Cardiac muscle cell (in vitro differentiated cells and primary cell): ENCODE data around the gene UBL3. TPM values are rescaled to one million over a fixed set of nuclear protein-coding genes. Genes with fewer than 3 reads are reported as not detected.

Source experiments
- DNase-seq, 2 donors: peaks; one replicate each; pipeline versions ENCODE4 v3.0.0 to v3.0.0-alpha.2; 2010 to 2017; ENCODE audit warnings: low read depth in 1 of 2, low spot score in 1 of 2
- H3K27ac ChIP-seq: fragments of 200-600 bp; sonication (generic); 2 replicates; pipeline ENCODE4 v1.5.1; 2016
- H3K27me3 ChIP-seq: fragments of 200-600 bp; sonication (generic); 2 replicates; pipeline ENCODE4 v1.6.0; 2016; ENCODE audit warnings: control low read depth
- H3K36me3 ChIP-seq: fragments of 200-600 bp; sonication (generic); 2 replicates; pipeline ENCODE4 v1.5.1; 2016; ENCODE audit warnings: control low read depth
- H3K4me1 ChIP-seq: fragments of 200-600 bp; sonication (generic); 2 replicates; pipeline ENCODE4 v1.8.1; 2017; ENCODE audit warnings: low read depth, mild to moderate bottlenecking, mixed run types
- H3K4me3 ChIP-seq: fragments of 200-600 bp; sonication (generic); 2 replicates; pipeline ENCODE4 v1.5.1; 2016; ENCODE audit warnings: mild to moderate bottlenecking
- H3K9me3 ChIP-seq: fragments of 200-600 bp; sonication (generic); 2 replicates; pipeline ENCODE4 v1.5.1; 2017; ENCODE audit warnings: low read depth, mild to moderate bottlenecking, control low read depth
- polyA plus RNA-seq: library from polyadenylated mRNA; unstranded; fragments of >200 nt; fragmentation: Nextera tagmentation; extraction: Ambion mirVana; gene quantifications from 2 replicates; pipeline ENCODE4 v1.2.1, GENCODE V29; 2016
- total RNA-seq: library from RNA; depleted of rRNA; stranded (reverse); fragments of >200 nt; gene quantifications from 2 replicates; pipeline ENCODE4 v1.2.3, GENCODE V29; 2016
- TF ChIP-seq, protein P1 (sequence below): IDR thresholded peaks from 2 replicates; pipeline ENCODE4 v1.5.1; 2012; ENCODE audit warnings: low read depth, mild to moderate bottlenecking, low read length

The UBL3 gene
- total and polyA plus RNA-seq, 2 experiments from 2014 or later: 16.3 to 19.2 TPM

DNA sequence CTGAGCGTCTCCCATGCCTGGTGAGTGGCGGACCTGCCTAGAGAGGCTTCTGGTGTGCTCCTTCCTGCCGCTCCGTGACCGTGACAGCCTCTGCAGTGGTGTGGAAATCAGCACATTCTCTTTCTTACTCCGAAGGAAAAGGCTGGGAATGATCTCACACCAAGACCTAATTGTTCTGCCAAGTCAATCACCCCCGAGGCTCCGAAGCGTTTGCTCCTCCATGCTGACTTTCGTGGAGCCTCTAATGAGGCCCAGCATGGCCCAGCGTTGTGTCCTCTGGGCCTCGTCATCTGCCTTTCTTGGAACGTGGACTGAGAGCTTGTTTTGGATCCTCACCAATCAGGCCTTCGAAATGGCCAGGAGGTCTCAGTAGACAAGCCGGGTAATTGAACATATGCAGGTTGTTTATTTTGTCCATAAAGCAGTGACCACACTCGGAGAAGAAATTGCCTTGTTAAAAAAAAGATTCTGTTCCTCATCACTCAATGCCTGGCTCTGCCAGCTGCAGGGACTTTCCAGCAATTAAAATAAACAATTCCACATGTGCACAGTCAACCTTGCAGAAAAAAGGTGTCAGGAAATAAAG, 107.1 kb downstream of the UBL3 start:
- TF ChIP-seq, protein P1, sequence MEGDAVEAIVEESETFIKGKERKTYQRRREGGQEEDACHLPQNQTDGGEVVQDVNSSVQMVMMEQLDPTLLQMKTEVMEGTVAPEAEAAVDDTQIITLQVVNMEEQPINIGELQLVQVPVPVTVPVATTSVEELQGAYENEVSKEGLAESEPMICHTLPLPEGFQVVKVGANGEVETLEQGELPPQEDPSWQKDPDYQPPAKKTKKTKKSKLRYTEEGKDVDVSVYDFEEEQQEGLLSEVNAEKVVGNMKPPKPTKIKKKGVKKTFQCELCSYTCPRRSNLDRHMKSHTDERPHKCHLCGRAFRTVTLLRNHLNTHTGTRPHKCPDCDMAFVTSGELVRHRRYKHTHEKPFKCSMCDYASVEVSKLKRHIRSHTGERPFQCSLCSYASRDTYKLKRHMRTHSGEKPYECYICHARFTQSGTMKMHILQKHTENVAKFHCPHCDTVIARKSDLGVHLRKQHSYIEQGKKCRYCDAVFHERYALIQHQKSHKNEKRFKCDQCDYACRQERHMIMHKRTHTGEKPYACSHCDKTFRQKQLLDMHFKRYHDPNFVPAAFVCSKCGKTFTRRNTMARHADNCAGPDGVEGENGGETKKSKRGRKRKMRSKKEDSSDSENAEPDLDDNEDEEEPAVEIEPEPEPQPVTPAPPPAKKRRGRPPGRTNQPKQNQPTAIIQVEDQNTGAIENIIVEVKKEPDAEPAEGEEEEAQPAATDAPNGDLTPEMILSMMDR: no peak
- Histone ChIP-seq H3K4me3 (no peak overlapping the region), H3K9me3 (no peaks in the 10 kb centered on the region), H3K27me3 (no peaks in the 10 kb centered on the region), H3K36me3 (no peaks in the 10 kb centered on the region), H3K4me1 (peaks cover 2% of the 10 kb centered on the region), H3K27ac (no peak overlapping the region)
- peak in 1 of 2 donors; percentile 33 for DNase-seq

DNA sequence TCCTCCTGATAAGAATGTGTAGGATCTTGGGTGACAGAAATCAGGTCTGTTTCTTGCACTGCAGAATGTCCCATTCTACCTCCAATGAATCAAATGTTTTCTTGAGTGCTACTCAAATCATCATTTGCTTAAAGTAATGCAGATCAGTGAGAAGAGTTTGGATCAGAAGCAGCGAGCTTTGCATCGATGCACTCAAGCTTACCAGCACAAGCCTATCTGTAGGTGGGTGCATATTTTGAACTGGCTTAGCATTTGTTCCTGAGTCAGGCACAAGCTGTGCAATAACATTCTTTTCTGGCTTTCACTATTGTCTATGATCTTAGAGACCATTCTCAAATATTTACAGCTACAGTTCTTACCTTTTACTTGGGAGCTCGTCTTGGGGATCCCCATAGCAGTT, 109.5 kb downstream of the UBL3 start:
- Histone ChIP-seq H3K27me3 (no peaks in the 10 kb centered on the region), H3K36me3 (no peaks in the 10 kb centered on the region), H3K27ac (no peak overlapping the region), H3K4me3 (no peak overlapping the region), H3K9me3 (no peaks in the 10 kb centered on the region), H3K4me1 (peaks cover 2% of the 10 kb centered on the region)
- TF ChIP-seq, protein P1: no peak
- no peak for DNase-seq

DNA sequence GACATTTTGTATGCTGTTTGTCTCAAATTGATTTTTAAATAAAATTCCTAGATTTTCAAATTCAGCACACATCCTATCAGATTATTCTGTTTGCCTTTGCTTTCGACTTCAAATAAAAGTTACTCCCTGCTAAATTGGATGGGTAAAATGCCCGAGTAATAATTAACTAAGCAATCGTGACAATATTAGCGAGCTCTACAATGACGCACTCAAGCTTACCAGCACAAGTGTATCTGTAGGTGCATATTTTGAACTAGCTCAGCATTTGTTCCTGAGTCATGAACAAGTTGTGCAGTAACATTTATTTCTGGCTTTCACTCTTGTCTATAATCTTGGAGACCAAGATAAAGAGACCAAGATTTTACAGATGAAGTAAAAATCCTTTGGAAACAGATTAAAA, 113.4 kb downstream of the UBL3 start:
- TF ChIP-seq, protein P1: no peak
- H3K36me3 ChIP-seq: no peaks in the 10 kb centered on the region
- peaks cover 6% of the 10 kb centered on the region for H3K4me1 ChIP-seq
- no peaks in the 10 kb centered on the region for H3K9me3 ChIP-seq
- no peak overlapping the region for H3K4me3 ChIP-seq
- DNase-seq: no peak
- H3K27me3 ChIP-seq: no peaks in the 10 kb centered on the region
- no peak overlapping the region for H3K27ac ChIP-seq

DNA sequence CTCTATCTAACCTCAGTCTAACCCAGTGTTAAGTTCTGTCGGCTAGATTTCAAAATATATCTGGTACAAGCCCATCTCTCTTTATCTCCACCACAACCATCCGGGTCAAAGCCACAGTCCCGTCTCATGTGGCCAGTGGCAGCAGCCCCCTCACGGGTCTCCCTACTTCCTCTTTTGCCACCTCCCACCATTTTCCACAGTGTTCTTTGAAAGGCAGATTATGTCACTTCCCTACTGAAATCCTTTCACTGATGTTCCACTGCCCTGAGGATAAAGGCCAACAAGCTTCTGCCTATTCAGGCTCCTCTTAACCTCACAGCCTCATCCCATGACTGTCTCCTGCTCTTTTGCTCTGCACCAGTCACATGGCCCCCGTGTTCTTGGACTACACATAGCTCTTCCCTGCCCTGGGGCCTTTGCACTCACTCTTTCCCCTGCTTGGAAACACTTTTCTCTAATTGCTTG, 117.2 kb downstream of the UBL3 start:
- TF ChIP-seq, protein P1: no peak
- H3K27ac ChIP-seq: no peak overlapping the region
- no peak for DNase-seq
- no peaks in the 10 kb centered on the region for H3K36me3 ChIP-seq
- H3K4me1 ChIP-seq: peaks cover 4% of the 10 kb centered on the region
- H3K9me3 ChIP-seq: no peaks in the 10 kb centered on the region
- H3K4me3 ChIP-seq: no peak overlapping the region
- no peaks in the 10 kb centered on the region for H3K27me3 ChIP-seq

DNA sequence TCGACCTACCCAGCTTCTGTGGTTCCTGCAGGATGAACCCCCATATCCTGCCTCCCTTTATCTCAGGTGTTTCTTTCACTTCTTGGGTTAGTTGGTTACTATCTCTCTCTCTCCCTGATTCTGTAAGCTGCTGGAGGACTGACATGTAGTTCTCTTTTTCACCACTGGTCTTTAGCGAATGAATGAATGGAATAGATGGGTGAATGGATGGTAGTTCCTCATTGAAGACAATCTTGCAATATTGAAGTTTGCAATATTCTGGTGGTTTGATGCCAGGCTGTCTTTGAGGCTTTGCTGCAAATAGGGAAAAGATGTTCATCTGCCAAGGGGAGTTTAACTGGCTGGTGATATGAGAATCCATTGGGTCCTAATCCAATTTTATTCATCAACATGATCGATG, 120.2 kb downstream of the UBL3 start:
- H3K4me1 ChIP-seq: peaks cover 4% of the 10 kb centered on the region
- no peaks in the 10 kb centered on the region for H3K9me3 ChIP-seq
- H3K36me3 ChIP-seq: no peaks in the 10 kb centered on the region
- no peak overlapping the region for H3K4me3 ChIP-seq
- H3K27ac ChIP-seq: no peak overlapping the region
- DNase-seq: no peak
- H3K27me3 ChIP-seq: no peaks in the 10 kb centered on the region
- TF ChIP-seq, protein P1: no peak
